HG03108 (cell line): ENCODE results near the gene NATD1.
"Not testable (repeated sequence)": the region's sequence is repeated elsewhere in the genome, so short reads cannot be mapped to it uniquely, and the experiment has no call there.

ENCODE experiments used
- ATAC-seq: cut with Tn5 transposase; IDR thresholded peaks from one replicate; pipeline ENCODE4 v1.9.1; 2021; ENCODE audit warnings: moderate library complexity; ENCODE audit not compliant: unreplicated experiment

Gene NATD1

GRCh38 chr17:21247552-21248258 lies 5.5 kb downstream of the NATD1 start:
- no peak for ATAC-seq

- ATAC-seq: no peak
Measured at GRCh38 chr17:21246698-21247097, 6.5 kb downstream of the NATD1 start.

- ATAC-seq: no peak
Measured at GRCh38 chr17:21245639-21246084, 7.5 kb downstream of the NATD1 start.

- no peak for ATAC-seq
Measured at GRCh38 chr17:21243516-21244303, 9.5 kb downstream of the NATD1 start.

GRCh38 chr17:21242780-21243515 lies 10.3 kb downstream of the NATD1 start:
- ATAC-seq: no peak

- no peak for ATAC-seq
Measured at GRCh38 chr17:21242026-21242697, 11.0 kb downstream of the NATD1 start.

GRCh38 chr17:21241564-21241963 lies 11.6 kb downstream of the NATD1 start:
- no peak for ATAC-seq

- ATAC-seq: no peak
Measured at GRCh38 chr17:21240369-21241055, 12.7 kb downstream of the NATD1 start.

GRCh38 chr17:21239680-21240368 lies 13.4 kb downstream of the NATD1 start:
- ATAC-seq: no peak

GRCh38 chr17:21235921-21236320 lies 17.3 kb downstream of the NATD1 start:
- ATAC-seq: no peak

GRCh38 chr17:21233581-21234347 lies 19.4 kb downstream of the NATD1 start:
- ATAC-seq: no peak

GRCh38 chr17:21232033-21232749 lies 21.0 kb downstream of the NATD1 start:
- ATAC-seq: no peak

- ATAC-seq: no peak
Measured at GRCh38 chr17:21231533-21231932, 21.7 kb downstream of the NATD1 start.

- no peak for ATAC-seq
Measured at GRCh38 chr17:21228845-21229244, 24.4 kb downstream of the NATD1 start.

- no peak for ATAC-seq
Measured at GRCh38 chr17:21228111-21228510, 25.1 kb downstream of the NATD1 start.

- ATAC-seq: not testable (repeated sequence)
Measured at GRCh38 chr17:21227277-21227676, 25.9 kb downstream of the NATD1 start.

GRCh38 chr17:21223086-21223485 lies 30.1 kb downstream of the NATD1 start:
- ATAC-seq: no peak

GRCh38 chr17:21218831-21219380 lies 34.3 kb downstream of the NATD1 start:
- ATAC-seq: no peak
